Osteoblast (primary cell): ENCODE data around the gene SLC6A6. TPM values are rescaled to one million over a fixed set of nuclear protein-coding genes. Genes with fewer than 3 reads are reported as not detected.

ENCODE experiments used
- DNase-seq: peaks from one replicate; pipeline ENCODE4 v3.0.0; 2011; ENCODE audit warnings: low spot score, mixed read lengths; ENCODE audit not compliant: insufficient read length; ENCODE audit errors: missing footprints
- H2AFZ ChIP-seq: 2 replicates; pipeline ENCODE4 v1.6.0; 2011; ENCODE audit warnings: mild to moderate bottlenecking, low read length
- H3K27ac ChIP-seq: 2 replicates; pipeline ENCODE4 v1.5.1; 2011; ENCODE audit warnings: mild to moderate bottlenecking, low read depth, low read length, moderate library complexity
- H3K27me3 ChIP-seq: 2 replicates; pipeline ENCODE4 v1.6.0; 2012; ENCODE audit warnings: mild to moderate bottlenecking, control low read depth, inconsistent platforms, low read length, moderate library complexity; ENCODE audit not compliant: insufficient read depth
- H3K36me3 ChIP-seq: 2 replicates; pipeline ENCODE4 v1.5.1; 2011; ENCODE audit warnings: mild to moderate bottlenecking, low read length, control low read depth, moderate library complexity; ENCODE audit not compliant: insufficient read depth
- H3K4me1 ChIP-seq: 2 replicates; pipeline ENCODE4 v1.5.1; 2011; ENCODE audit warnings: mild to moderate bottlenecking, low read length, control low read depth, moderate library complexity; ENCODE audit not compliant: insufficient read depth
- H3K4me2 ChIP-seq: 2 replicates; pipeline ENCODE4 v1.6.0; 2011; ENCODE audit warnings: mild to moderate bottlenecking, low read length; ENCODE audit not compliant: insufficient read depth
- H3K4me3 ChIP-seq: fragments of 200-600 bp; sonication (generic); 3 replicates; pipeline ENCODE4 v1.5.1; 2012; ENCODE audit warnings: mild to moderate bottlenecking, low read length, inconsistent platforms; ENCODE audit not compliant: insufficient read depth
- H3K79me2 ChIP-seq: 2 replicates; pipeline ENCODE4 v1.6.0; 2012; ENCODE audit warnings: mild to moderate bottlenecking, low read length, control low read depth, inconsistent platforms; ENCODE audit not compliant: insufficient read depth
- H3K9me3 ChIP-seq: 2 replicates; pipeline ENCODE4 v1.5.1; 2011; ENCODE audit warnings: low read depth, low read length, control low read depth
- H4K20me1 ChIP-seq: 2 replicates; pipeline ENCODE4 v1.6.0; 2012; ENCODE audit warnings: mild to moderate bottlenecking, low read length, control low read depth; ENCODE audit not compliant: insufficient read depth
- CTCF ChIP-seq: IDR thresholded peaks from 2 replicates; pipeline ENCODE4 v1.5.1; 2011; ENCODE audit warnings: mild to moderate bottlenecking, low read depth, low read length, moderate library complexity; ENCODE audit errors: extremely low read depth
- total RNA-seq: library from RNA; depleted of rRNA; stranded (reverse); fragments of >200 nt; gene quantifications from 2 replicates; pipeline ENCODE4 v1.2.3, GENCODE V29; 2012

SLC6A6 gene
- total RNA-seq, 1 donor = 86.5 TPM

- Histone ChIP-seq H3K79me2 (peaks cover 85% of the 10 kb centered on the region), H3K4me2 (no peak overlapping the region), H3K4me3 (no peak overlapping the region), H3K4me1 (peaks cover 69% of the 10 kb centered on the region), H3K36me3 (peaks cover 28% of the 10 kb centered on the region), H3K27me3 (no peaks in the 10 kb centered on the region), H2AFZ (no peak overlapping the region), H4K20me1 (peaks cover 17% of the 10 kb centered on the region), H3K9me3 (no peaks in the 10 kb centered on the region), H3K27ac (peak overlapping the region; percentile 86)
- peak; percentile 35 for DNase-seq
- TF ChIP-seq CTCF = no peak
Observed at GRCh38 chr3:14411166-14411526, 8.7 kb downstream of the SLC6A6 start.

- H3K27ac ChIP-seq = peak overlapping the region; percentile 86
- no peak overlapping the region for H2AFZ ChIP-seq
- H3K4me2 ChIP-seq = no peak overlapping the region
- no peaks in the 10 kb centered on the region for H3K27me3 ChIP-seq
- H4K20me1 ChIP-seq = peaks cover 12% of the 10 kb centered on the region
- peaks cover 84% of the 10 kb centered on the region for H3K79me2 ChIP-seq
- no peaks in the 10 kb centered on the region for H3K9me3 ChIP-seq
- peak; percentile 65 for DNase-seq
- peaks cover 31% of the 10 kb centered on the region for H3K36me3 ChIP-seq
- TF ChIP-seq CTCF = peak; percentile 30
- no peak overlapping the region for H3K4me3 ChIP-seq
- H3K4me1 ChIP-seq = peaks cover 71% of the 10 kb centered on the region
Observed at GRCh38 chr3:14411988-14412387, 9.6 kb downstream of the SLC6A6 start.

GRCh38 chr3:14412831-14413380, 10.5 kb downstream of the SLC6A6 start:
- peaks cover 12% of the 10 kb centered on the region for H4K20me1 ChIP-seq
- peaks cover 29% of the 10 kb centered on the region for H3K36me3 ChIP-seq
- no peak overlapping the region for H2AFZ ChIP-seq
- H3K4me3 ChIP-seq = no peak overlapping the region
- H3K27me3 ChIP-seq = no peaks in the 10 kb centered on the region
- peaks cover 71% of the 10 kb centered on the region for H3K4me1 ChIP-seq
- H3K4me2 ChIP-seq = no peak overlapping the region
- H3K79me2 ChIP-seq = peaks cover 79% of the 10 kb centered on the region
- no peak for TF ChIP-seq CTCF
- no peak for DNase-seq
- no peaks in the 10 kb centered on the region for H3K9me3 ChIP-seq
- peak overlapping the region; percentile 34 for H3K27ac ChIP-seq

GRCh38 chr3:14413381-14414071, 11.1 kb downstream of the SLC6A6 start:
- TF ChIP-seq CTCF = no peak
- H2AFZ ChIP-seq = no peak overlapping the region
- H3K27ac ChIP-seq = peak overlapping the region; percentile 47
- no peak overlapping the region for H3K4me2 ChIP-seq
- H3K9me3 ChIP-seq = no peaks in the 10 kb centered on the region
- H3K36me3 ChIP-seq = peaks cover 35% of the 10 kb centered on the region
- H4K20me1 ChIP-seq = peaks cover 12% of the 10 kb centered on the region
- H3K4me1 ChIP-seq = peaks cover 71% of the 10 kb centered on the region
- H3K79me2 ChIP-seq = peaks cover 79% of the 10 kb centered on the region
- H3K4me3 ChIP-seq = no peak overlapping the region
- peak; percentile 76 for DNase-seq
- H3K27me3 ChIP-seq = no peaks in the 10 kb centered on the region
